Measurements from ENCODE around the gene GATAD2A. TPM values are rescaled to one million over a fixed set of nuclear protein-coding genes. Genes with fewer than 3 reads are reported as not detected.

Gene GATAD2A
- total RNA-seq (2021; ENCODE audit: unreplicated experiment) (99.6 TPM), Bru-seq, nascent RNA (percentile 76 among the genes with signal in this experiment), BruChase-seq, experiment 1, labeled RNA remaining after a 2-hour chase (percentile 76 among the genes with signal in this experiment), BruChase-seq, experiment 2, labeled RNA remaining after a 6-hour chase (percentile 82 among the genes with signal in this experiment)
- 56.1 TPM for polyA plus RNA-seq (2012; ENCODE audit: insufficient read length)
- long read RNA-seq, partial matches to known transcripts: 6 of 52 reads
- long read RNA-seq, other reads (novel, unspliced or antisense): 46 of 52 reads

GRCh38 chr19:19404879-19405860 lies at the start of gene GATAD2A:
Gene GATAD2A, plus strand, starts transcription at chr19:19405675. Its CDS starts 59,671 bp downstream, at chr19:19465346.
- no peaks in the 10 kb centered on the region for H3K9me3 ChIP-seq (ENCODE audit: control insufficient read depth, insufficient read depth, low read depth, low read length)
- POLR2A ChIA-PET: interaction anchor here (0.6 to 0.7 kb wide), 4 partner anchors 12 to 82 kb away, joined by 3 read pairs; no protein-coding TSS in a partner anchor
- peaks cover 2% of the 10 kb centered on the region; the same call in 1 of the 2 replicates for H3K36me3 ChIP-seq (ENCODE audit: control insufficient read depth, insufficient read depth, low read length)
- peak; percentile 56; the same call in 1 of the 2 replicates for TF ChIP-seq POLR2AphosphoS5 (IDR thresholded peaks at IDR 0.05; ENCODE audit: low read depth, low read length)
- no peak for TF ChIP-seq SIN3A (IDR thresholded peaks at IDR 0.05; ENCODE audit: borderline replicate concordance, insufficient read depth, low read depth, low read length)
- no TSS peak for BruUV-seq (replicated peaks)
- in situ Hi-C loops (cut with HindIII; ENCODE audit: low pct_unique_long_range_greater_than_20kb, low sequenced_read_pairs): no loop called here
- intact Hi-C loops (cut with micrococcal nuclease; ENCODE audit: unreplicated experiment): no loop called here
- H3K4me3 ChIP-seq (ENCODE audit: low read depth in 2 of 2, low read length in 2 of 2): peak within 1 kb of the TSS; percentile 59 to 71
- ATAC-seq (peak; percentile 92), DNase-seq (ENCODE audit: low read depth, low spot score) (no peak)
- CTCF ChIA-PET: interaction anchor here (0.6 kb wide), 1 partner anchor 76 kb away, joined by 3 read pairs; no protein-coding TSS in a partner anchor
- H3K4me1 ChIP-seq (ENCODE audit: control insufficient read depth, insufficient read depth, low read length): peaks cover 32% of the 10 kb centered on the region
- H3K27me3 ChIP-seq (ENCODE audit: control insufficient read depth, insufficient read depth, low read length): no peaks in the 10 kb centered on the region
- H3K27ac ChIP-seq (ENCODE audit: low read length): peak within 1 kb of the TSS; percentile 83

- ChIA-PET POLR2A (no interaction called here), CTCF (no interaction called here)
- Histone ChIP-seq H3K4me3 (ENCODE audit: low read depth in 2 of 2, low read length in 2 of 2) (no peak overlapping the region), H3K27ac (ENCODE audit: low read length) (no peak overlapping the region), H3K36me3 (ENCODE audit: control insufficient read depth, insufficient read depth, low read length) (no peaks in the 10 kb centered on the region), H3K9me3 (ENCODE audit: control insufficient read depth, insufficient read depth, low read depth, low read length) (no peaks in the 10 kb centered on the region), H3K27me3 (ENCODE audit: control insufficient read depth, insufficient read depth, low read length) (no peaks in the 10 kb centered on the region), H3K4me1 (ENCODE audit: control insufficient read depth, insufficient read depth, low read length) (no peaks in the 10 kb centered on the region)
- TF ChIP-seq POLR2AphosphoS5 (IDR thresholded peaks at IDR 0.05; ENCODE audit: low read depth, low read length): no peak
- no peak for TF ChIP-seq TCF7L2 (IDR thresholded peaks at IDR 0.05; ENCODE audit: low read depth, low read length)
- no peak for TF ChIP-seq CTCF (IDR thresholded peaks at IDR 0.05)
- TF ChIP-seq, protein P1, sequence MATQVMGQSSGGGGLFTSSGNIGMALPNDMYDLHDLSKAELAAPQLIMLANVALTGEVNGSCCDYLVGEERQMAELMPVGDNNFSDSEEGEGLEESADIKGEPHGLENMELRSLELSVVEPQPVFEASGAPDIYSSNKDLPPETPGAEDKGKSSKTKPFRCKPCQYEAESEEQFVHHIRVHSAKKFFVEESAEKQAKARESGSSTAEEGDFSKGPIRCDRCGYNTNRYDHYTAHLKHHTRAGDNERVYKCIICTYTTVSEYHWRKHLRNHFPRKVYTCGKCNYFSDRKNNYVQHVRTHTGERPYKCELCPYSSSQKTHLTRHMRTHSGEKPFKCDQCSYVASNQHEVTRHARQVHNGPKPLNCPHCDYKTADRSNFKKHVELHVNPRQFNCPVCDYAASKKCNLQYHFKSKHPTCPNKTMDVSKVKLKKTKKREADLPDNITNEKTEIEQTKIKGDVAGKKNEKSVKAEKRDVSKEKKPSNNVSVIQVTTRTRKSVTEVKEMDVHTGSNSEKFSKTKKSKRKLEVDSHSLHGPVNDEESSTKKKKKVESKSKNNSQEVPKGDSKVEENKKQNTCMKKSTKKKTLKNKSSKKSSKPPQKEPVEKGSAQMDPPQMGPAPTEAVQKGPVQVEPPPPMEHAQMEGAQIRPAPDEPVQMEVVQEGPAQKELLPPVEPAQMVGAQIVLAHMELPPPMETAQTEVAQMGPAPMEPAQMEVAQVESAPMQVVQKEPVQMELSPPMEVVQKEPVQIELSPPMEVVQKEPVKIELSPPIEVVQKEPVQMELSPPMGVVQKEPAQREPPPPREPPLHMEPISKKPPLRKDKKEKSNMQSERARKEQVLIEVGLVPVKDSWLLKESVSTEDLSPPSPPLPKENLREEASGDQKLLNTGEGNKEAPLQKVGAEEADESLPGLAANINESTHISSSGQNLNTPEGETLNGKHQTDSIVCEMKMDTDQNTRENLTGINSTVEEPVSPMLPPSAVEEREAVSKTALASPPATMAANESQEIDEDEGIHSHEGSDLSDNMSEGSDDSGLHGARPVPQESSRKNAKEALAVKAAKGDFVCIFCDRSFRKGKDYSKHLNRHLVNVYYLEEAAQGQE (IDR thresholded peaks at IDR 0.05; ENCODE audit: insufficient read depth in 1 of 2, low read depth in 2 of 2, low read length in 1 of 2): no peak
- TF ChIP-seq SIN3A (IDR thresholded peaks at IDR 0.05; ENCODE audit: borderline replicate concordance, insufficient read depth, low read depth, low read length): no peak
- DNase-seq (ENCODE audit: low read depth, low spot score) (no peak), ATAC-seq (no peak)
- BruUV-seq (replicated peaks): no TSS peak
- intact Hi-C loops (cut with micrococcal nuclease; ENCODE audit: unreplicated experiment) (no loop called here), in situ Hi-C loops (cut with HindIII; ENCODE audit: low pct_unique_long_range_greater_than_20kb, low sequenced_read_pairs) (no loop called here)
Measured at GRCh38 chr19:19356500-19356899, 49.0 kb upstream of the GATAD2A start.

Measured in Panc1 (cell line).